Activated naive CD4-positive, alpha-beta T cell treated with anti-CD3 and anti-CD28 coated beads, Interleukin-2, amount 50 U/mL, for 24 hours (primary cell): ENCODE data around the gene CLEC16A.

ENCODE experiments used
- H3K27ac Mint-ChIP-seq: one replicate; pipeline ENCODE4 v1.8.0; 2021; ENCODE audit warnings: mild to moderate bottlenecking, mixed read lengths
- H3K27me3 Mint-ChIP-seq: one replicate; pipeline ENCODE4 v1.8.0; 2021; ENCODE audit warnings: mixed read lengths
- H3K36me3 Mint-ChIP-seq: one replicate; pipeline ENCODE4 v1.8.0; 2021; ENCODE audit warnings: mixed read lengths
- H3K4me1 Mint-ChIP-seq: one replicate; pipeline ENCODE4 v1.8.0; 2021; ENCODE audit warnings: mixed read lengths
- H3K4me3 Mint-ChIP-seq: one replicate; pipeline ENCODE4 v1.8.0; 2021; ENCODE audit warnings: mild to moderate bottlenecking, mixed read lengths
- H3K9me3 Mint-ChIP-seq: one replicate; pipeline ENCODE4 v1.8.0; 2021; ENCODE audit warnings: mixed read lengths

The CLEC16A gene

DNA sequence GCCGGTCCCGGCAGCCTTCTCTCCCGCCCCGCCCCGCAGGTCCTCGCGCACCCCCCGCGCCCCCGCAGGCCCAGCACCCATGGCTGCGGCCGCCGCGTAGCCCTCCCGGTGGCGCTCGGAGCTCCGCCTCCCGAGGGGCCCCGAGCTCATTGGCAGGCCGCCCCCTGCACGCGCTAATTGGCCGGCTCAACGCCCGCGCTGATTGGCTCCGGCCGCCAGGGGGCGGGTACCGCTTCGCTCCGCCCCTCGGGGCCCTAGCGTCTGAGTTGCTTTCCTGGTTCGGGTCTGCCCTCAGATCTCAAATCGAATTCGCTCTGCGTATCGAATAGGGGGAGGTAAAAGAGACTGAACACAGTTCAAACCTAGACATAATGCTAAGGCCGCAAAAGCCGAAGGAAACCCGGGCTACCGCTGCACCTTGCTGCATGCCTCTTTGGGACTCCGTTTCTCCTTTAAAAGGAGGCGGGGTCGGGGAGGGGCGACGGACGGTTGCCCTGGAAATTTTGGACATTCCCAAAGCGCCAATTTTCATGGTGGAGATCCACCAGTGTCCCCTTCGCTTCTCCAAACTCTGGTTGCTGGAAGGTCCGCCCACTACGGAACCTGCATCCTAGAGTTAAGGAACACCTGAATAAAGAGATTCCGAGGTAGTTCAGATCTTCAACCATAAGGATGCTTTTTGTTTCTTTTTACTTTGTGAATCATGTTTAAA, 1.9 kb upstream of the CLEC16A start, which contains the start of gene DEXI:
Gene DEXI (minus strand): TSS at position 117 of the 712 bp plus-strand sequence. CDS start 463 bp downstream, outside the sequence.
- Mint-ChIP-seq H3K4me3 (peak within 1 kb of the TSS; percentile 97), H3K4me1 (peaks cover 75% of the 10 kb centered on the region), H3K27me3 (no peaks in the 10 kb centered on the region), H3K36me3 (peaks cover 4% of the 10 kb centered on the region), H3K9me3 (no peaks in the 10 kb centered on the region), H3K27ac (peak within 1 kb of the TSS; percentile 91)

DNA sequence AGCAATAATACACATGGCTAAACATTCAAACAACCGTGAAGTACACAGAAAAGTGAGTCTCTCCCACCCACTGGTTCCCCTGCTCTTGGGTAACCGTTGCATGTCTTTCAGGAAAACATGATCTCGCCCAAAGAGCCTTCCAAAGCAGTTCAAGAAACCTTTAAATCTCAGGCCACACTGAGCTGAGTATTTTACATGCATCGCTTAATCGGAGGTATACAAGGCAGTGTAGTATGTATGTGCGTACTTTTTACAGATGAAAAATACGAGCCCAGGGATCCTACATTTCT, 1.4 kb upstream of the CLEC16A start:
- H3K36me3 Mint-ChIP-seq, result peaks cover 4% of the 10 kb centered on the region
- H3K27me3 Mint-ChIP-seq, result no peaks in the 10 kb centered on the region
- peaks cover 72% of the 10 kb centered on the region for H3K4me1 Mint-ChIP-seq
- H3K9me3 Mint-ChIP-seq, result no peaks in the 10 kb centered on the region
- H3K4me3 Mint-ChIP-seq, result peak overlapping the region; percentile 78
- peak overlapping the region; percentile 30 for H3K27ac Mint-ChIP-seq

DNA sequence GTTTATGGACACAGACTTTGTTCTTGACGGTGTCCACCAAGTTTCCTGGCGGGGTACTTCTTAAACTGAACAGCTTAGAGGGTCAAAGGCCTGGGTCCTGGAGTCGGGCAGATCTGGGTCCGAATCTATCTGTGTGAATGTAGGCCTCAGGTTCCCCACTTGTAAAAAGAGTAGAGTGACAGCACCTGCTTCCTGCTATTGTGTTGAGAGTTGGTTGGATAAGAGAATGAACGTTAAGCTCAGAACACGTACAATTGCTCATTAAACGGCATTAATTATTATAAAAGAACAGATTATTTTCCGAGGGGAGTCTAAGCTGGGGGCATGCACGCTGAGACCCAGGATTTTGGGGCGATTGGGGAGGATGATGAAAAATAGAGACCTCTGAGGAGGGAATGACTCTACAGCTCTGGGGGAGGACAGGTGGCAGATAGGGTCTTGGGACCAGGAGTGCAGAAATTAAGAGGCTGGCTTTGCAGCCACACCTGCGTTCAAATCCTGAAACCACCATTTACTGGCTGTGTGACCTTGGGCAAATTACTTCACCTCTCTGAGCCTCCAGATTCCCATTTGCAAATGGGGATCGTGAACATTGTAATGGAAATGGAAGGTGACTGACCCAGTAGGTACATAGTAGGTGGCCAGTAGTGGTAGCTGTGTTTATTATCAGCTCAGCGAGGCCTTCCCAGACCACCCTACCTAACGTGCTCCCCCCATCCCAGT, 862 bp downstream of the CLEC16A start:
- Mint-ChIP-seq H3K4me1 (peaks cover 69% of the 10 kb centered on the region), H3K27me3 (no peaks in the 10 kb centered on the region), H3K36me3 (no peaks in the 10 kb centered on the region), H3K4me3 (peak overlapping the region; percentile 93), H3K9me3 (no peaks in the 10 kb centered on the region), H3K27ac (peak overlapping the region; percentile 59)

GRCh38 chr16:10946308-10946707, 1.9 kb downstream of the CLEC16A start:
- peak overlapping the region; percentile 93 for H3K4me3 Mint-ChIP-seq
- no peaks in the 10 kb centered on the region for H3K36me3 Mint-ChIP-seq
- H3K27me3 Mint-ChIP-seq, result no peaks in the 10 kb centered on the region
- H3K4me1 Mint-ChIP-seq, result peaks cover 69% of the 10 kb centered on the region
- no peaks in the 10 kb centered on the region for H3K9me3 Mint-ChIP-seq
- peak overlapping the region; percentile 73 for H3K27ac Mint-ChIP-seq

DNA sequence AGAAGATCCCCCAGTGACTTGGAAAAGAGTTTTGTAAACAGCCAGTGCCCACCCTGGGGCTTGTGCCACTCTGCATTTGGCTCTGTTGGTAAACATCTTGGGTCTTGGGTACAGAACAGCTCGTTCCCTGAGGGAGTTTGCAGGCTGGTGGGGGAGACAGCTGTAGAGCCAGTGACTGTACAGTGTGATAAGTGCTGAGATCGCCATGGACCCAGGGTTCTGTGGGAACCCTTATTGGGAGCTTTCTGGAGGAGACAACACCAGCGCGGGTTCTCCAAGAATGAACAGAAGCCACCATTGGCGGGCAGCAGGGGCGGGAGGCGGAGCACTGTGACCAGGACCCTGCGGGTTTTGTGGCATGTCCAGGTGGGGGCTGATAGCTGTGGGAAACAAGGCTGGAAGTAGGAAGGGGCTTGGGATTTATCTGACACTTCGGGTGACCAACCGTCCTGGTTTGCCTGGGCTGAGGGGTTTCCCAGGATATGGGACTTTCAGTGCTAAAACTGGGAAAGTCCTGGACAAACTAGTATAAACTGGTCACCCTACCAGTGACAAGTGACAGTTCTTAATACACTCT, 2.9 kb downstream of the CLEC16A start:
- Mint-ChIP-seq H3K27ac (no peak overlapping the region), H3K4me1 (peaks cover 69% of the 10 kb centered on the region), H3K27me3 (no peaks in the 10 kb centered on the region), H3K9me3 (no peaks in the 10 kb centered on the region), H3K4me3 (no peak overlapping the region), H3K36me3 (no peaks in the 10 kb centered on the region)

- Mint-ChIP-seq H3K27me3 (no peaks in the 10 kb centered on the region), H3K9me3 (no peaks in the 10 kb centered on the region), H3K4me1 (peaks cover 74% of the 10 kb centered on the region), H3K36me3 (no peaks in the 10 kb centered on the region), H3K27ac (peak overlapping the region; percentile 92), H3K4me3 (peak overlapping the region; percentile 27)
Measured at GRCh38 chr16:10949424-10949970, 5.1 kb downstream of the CLEC16A start.

- Mint-ChIP-seq H3K36me3 (no peaks in the 10 kb centered on the region), H3K4me1 (peaks cover 77% of the 10 kb centered on the region), H3K27me3 (no peaks in the 10 kb centered on the region), H3K4me3 (no peak overlapping the region), H3K27ac (no peak overlapping the region), H3K9me3 (no peaks in the 10 kb centered on the region)
Measured at GRCh38 chr16:10950393-10950792, 6.0 kb downstream of the CLEC16A start.

- Mint-ChIP-seq H3K36me3 (no peaks in the 10 kb centered on the region), H3K27me3 (no peaks in the 10 kb centered on the region), H3K4me3 (no peak overlapping the region), H3K27ac (no peak overlapping the region), H3K9me3 (no peaks in the 10 kb centered on the region), H3K4me1 (peaks cover 75% of the 10 kb centered on the region)
Measured at GRCh38 chr16:10951026-10951425, 6.7 kb downstream of the CLEC16A start.

- Mint-ChIP-seq H3K36me3 (peaks cover 6% of the 10 kb centered on the region), H3K27me3 (no peaks in the 10 kb centered on the region), H3K4me3 (no peak overlapping the region), H3K9me3 (no peaks in the 10 kb centered on the region), H3K4me1 (peaks cover 63% of the 10 kb centered on the region), H3K27ac (no peak overlapping the region)
Measured at GRCh38 chr16:10954903-10955302, 10.5 kb downstream of the CLEC16A start.

DNA sequence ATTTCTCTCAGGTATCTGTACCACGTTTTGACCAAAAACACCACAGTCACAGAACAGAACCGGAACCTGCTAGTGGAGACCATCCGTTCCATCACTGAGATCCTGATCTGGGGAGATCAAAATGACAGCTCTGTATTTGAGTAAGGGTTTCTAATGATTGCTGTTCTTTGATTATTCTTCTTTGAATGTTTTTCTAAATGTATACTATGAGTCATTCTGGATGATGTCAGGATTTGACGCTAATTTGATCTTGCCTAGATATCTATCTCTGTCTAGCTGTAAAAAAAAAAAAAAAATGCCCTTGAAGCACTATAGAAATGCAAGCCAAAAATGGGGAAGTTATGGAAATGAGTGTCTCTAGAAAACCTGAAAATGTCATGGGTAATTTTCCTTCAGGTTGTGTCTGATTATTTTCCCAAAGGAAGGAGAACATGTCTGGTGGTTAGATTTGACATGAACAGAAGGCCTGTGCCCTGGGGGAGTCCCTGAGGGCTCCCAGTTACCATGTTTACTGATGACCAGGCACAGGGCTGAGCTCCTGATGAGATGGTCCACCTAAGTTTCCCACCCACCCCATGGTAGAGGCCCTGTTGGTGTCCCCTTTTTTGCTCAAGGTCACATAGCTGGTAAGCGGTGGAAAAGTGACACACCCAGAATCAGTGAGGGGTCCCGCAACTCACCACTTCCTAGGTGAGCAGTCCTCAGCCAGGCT, 13.6 kb downstream of the CLEC16A start:
- Mint-ChIP-seq H3K27me3 (no peaks in the 10 kb centered on the region), H3K9me3 (no peaks in the 10 kb centered on the region), H3K4me3 (peak overlapping the region; percentile 47), H3K27ac (peak overlapping the region; percentile 84), H3K36me3 (peaks cover 9% of the 10 kb centered on the region), H3K4me1 (peaks cover 47% of the 10 kb centered on the region)

DNA sequence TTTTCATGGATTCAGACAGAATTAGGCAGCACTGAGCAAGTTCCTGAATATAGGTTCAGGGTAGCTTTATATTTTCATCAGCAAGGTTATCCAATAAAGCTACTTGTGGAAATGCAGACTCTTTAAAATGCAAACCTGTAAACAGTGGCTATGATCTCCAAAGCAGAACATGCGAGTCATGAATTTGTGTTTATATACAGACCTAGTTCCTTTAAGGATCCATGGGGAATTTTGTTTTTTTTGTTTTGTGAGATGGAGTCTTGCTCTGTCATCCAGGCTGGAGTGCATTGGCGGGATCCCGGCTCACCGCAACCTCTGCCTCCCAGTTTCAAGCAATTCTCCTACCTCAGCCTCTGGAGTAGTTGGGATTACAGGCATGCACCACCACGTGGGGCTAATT, 14.8 kb downstream of the CLEC16A start:
- Mint-ChIP-seq H3K36me3 (peaks cover 9% of the 10 kb centered on the region), H3K27ac (no peak overlapping the region)

DNA sequence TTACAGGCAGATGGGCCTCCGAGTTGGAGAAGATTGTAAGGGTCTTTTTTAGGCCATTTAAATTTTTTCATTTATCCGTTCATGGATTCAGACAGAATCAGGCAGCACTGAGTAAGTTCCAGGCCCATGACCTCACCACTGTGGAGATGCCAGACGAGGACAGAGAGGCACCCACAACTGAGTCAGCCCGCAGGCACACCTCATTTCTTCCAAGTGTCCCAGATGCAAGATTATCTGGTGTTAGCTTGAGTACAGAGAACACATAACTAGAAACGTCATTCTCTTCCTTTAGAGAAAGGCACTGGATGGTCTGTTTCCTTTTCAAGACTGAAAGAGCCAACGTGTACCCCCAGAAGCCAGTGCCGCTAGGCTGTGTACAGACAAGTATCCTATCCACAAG, 16.9 kb downstream of the CLEC16A start:
- H3K4me1 Mint-ChIP-seq, result peaks cover 33% of the 10 kb centered on the region
- H3K4me3 Mint-ChIP-seq, result no peak overlapping the region
- H3K9me3 Mint-ChIP-seq, result no peaks in the 10 kb centered on the region
- peak overlapping the region; percentile 17 for H3K27ac Mint-ChIP-seq
- no peaks in the 10 kb centered on the region for H3K27me3 Mint-ChIP-seq
- H3K36me3 Mint-ChIP-seq, result peaks cover 14% of the 10 kb centered on the region

More for the DNA sequence above, 14.8 kb downstream of the CLEC16A start:
- Mint-ChIP-seq H3K4me3 (no peak overlapping the region), H3K27me3 (no peaks in the 10 kb centered on the region), H3K4me1 (peaks cover 41% of the 10 kb centered on the region), H3K9me3 (no peaks in the 10 kb centered on the region)

- peaks cover 24% of the 10 kb centered on the region for H3K4me1 Mint-ChIP-seq
- peaks cover 11% of the 10 kb centered on the region for H3K36me3 Mint-ChIP-seq
- peak overlapping the region; percentile 72 for H3K27ac Mint-ChIP-seq
- no peak overlapping the region for H3K4me3 Mint-ChIP-seq
- no peaks in the 10 kb centered on the region for H3K9me3 Mint-ChIP-seq
- no peaks in the 10 kb centered on the region for H3K27me3 Mint-ChIP-seq
Measured at GRCh38 chr16:10964039-10964890, 19.9 kb downstream of the CLEC16A start.

- Mint-ChIP-seq H3K4me3 (no peak overlapping the region), H3K27me3 (no peaks in the 10 kb centered on the region), H3K36me3 (peaks cover 11% of the 10 kb centered on the region), H3K27ac (no peak overlapping the region), H3K9me3 (no peaks in the 10 kb centered on the region), H3K4me1 (peaks cover 24% of the 10 kb centered on the region)
Measured at GRCh38 chr16:10964891-10965326, 20.5 kb downstream of the CLEC16A start.
